ENCODE data around the gene LYPD6B.

- TF ChIP-seq CTCF (IDR thresholded peaks at IDR 0.05; ENCODE audit: insufficient read depth, low read length, poor library complexity, severe bottlenecking) (no peak), EZH2phosphoT487 (conservative IDR thresholded peaks at IDR 0.05; ENCODE audit: low read length) (no peak)
Measured at GRCh38 chr2:149170911-149171310, 132.4 kb downstream of the LYPD6B start.
